Medulla oblongata (tissue), 1 donor: ENCODE data around the gene TNFAIP6.

ENCODE experiments used
- DNase-seq: peaks from one replicate; pipeline ENCODE4 v3.0.0-alpha.2; 2015; ENCODE audit errors: extremely low spot score

The TNFAIP6 gene

GRCh38 chr2:151359768-151360461, 2.5 kb downstream of the TNFAIP6 start:
- DNase-seq: no peak

DNA sequence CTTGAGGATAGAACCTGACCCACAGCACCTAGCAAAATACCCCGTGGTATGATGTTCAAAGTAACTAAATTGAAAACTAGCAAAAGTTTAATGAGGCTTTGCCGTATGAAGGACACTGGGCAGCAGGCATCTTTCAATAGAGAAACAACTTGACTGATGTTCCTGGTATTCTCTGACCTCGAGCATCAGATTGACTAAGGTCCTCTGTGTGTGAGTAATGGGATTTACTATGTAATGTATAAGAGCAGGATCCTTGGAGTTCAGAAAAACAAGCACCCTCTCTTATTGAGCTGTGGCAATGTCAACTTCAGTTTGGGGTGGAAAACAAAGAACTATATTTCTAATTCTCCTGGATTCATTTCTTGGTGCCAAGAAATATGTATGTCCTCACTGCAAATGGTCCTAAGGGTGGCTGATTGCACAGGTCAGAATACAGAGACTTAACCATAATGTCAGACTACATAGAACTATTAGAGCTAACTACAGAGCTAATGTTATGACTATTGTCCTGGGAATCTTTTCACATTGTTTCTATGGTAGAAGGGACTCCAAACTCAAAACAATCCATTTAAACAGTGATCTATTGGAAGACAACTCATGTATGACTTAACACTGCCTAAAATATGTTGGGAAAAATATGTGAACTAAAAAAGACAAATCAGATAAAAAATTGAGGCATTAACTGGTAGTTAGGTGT, 4.4 kb downstream of the TNFAIP6 start:
- no peak for DNase-seq

DNA sequence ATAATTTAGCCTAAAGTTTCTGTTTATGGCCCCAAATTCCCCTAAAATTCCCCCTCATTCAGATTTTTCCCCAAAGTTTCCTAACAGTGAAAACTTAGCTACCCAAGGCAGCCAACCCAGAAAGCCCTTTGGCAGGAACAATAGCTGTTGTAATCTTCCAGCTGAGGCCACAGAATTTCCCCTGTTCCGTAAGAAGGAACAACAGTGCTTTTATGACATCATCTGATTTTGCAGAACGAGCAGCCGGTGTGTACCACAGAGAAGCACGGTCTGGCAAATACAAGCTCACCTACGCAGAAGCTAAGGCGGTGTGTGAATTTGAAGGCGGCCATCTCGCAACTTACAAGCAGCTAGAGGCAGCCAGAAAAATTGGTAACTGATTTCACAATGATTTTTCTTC, 6.3 kb downstream of the TNFAIP6 start:
- DNase-seq: peak; percentile 70

GRCh38 chr2:151367571-151367970, 10.2 kb downstream of the TNFAIP6 start:
- DNase-seq: no peak

GRCh38 chr2:151374436-151374835, 17.0 kb downstream of the TNFAIP6 start:
- no peak for DNase-seq

GRCh38 chr2:151379169-151379568, 21.8 kb downstream of the TNFAIP6 start:
- DNase-seq: no peak

DNA sequence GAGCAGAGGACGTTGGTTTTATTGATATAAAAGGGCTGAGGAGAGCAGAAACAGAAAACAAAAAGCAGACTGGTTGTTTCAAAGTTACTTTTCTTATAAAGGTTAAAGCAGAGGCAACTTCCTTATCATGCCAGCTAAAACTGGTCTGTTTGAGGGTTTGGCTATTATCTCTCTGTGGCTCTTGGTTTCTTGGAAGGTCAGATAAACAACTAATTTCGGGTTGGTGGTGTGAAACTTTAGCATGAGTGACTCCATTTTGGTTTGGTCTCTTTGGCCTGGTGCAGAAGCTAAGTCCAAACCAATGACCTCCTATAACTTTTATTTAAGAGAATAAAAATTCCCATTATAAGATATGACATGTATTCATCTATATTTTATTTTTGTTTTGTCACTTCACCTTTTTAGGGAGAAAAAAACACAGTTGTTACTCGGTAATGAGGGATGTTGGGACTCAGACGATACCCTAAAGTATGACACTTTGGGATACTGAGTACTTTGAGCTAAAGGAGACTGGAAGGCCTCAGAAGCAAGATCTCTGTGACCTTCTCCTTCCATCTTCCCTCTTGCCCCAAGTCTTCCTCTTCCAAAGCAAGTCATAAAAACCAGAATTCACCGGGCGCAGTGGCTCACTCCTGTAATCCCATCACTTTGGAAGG, 23.3 kb downstream of the TNFAIP6 start:
- no peak for DNase-seq

GRCh38 chr2:151381266-151381665, 23.9 kb downstream of the TNFAIP6 start:
- no peak for DNase-seq

DNA sequence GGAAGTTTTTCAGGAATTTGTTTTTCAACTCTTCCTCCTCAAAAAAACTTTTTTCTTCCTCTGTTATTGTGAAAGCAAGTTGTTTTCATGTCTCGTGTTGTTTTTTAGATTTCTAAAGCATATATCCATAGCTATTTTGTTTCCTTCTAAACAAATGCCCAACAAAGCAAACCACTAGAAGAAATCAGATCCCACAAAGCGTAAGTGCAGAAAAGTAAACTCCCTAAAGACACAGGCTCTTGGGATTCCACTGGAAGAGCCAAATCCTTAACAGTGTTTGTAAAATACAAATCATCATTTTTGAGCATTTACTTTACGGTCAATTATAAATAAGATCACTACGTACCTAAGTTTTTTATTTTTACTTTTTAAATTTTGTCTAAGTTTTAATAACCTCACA, 30.6 kb downstream of the TNFAIP6 start:
- DNase-seq: no peak

GRCh38 chr2:151391436-151391835, 34.0 kb downstream of the TNFAIP6 start:
- no peak for DNase-seq

DNA sequence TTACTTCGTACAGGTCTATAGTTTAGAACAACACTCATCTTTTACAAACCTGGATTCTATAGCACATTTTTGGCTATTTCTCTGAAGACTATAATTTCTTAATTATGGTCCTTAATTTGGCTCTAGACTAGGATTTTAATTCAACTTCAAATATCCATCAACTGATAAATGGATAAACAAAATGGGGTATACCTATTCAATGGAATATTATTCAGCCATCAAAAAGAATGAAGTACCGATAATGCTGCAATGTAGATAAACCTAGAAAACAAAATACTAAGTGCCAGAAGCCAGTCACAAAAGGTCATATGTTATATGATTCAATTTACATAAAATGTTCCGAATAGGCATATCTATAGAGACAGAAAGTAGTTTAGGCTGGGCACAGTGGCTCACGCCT, 37.1 kb downstream of the TNFAIP6 start:
- no peak for DNase-seq

- no peak for DNase-seq
Observed at GRCh38 chr2:151395509-151396374, 38.4 kb downstream of the TNFAIP6 start.

GRCh38 chr2:151399981-151400380, 42.6 kb downstream of the TNFAIP6 start:
- no peak for DNase-seq

DNA sequence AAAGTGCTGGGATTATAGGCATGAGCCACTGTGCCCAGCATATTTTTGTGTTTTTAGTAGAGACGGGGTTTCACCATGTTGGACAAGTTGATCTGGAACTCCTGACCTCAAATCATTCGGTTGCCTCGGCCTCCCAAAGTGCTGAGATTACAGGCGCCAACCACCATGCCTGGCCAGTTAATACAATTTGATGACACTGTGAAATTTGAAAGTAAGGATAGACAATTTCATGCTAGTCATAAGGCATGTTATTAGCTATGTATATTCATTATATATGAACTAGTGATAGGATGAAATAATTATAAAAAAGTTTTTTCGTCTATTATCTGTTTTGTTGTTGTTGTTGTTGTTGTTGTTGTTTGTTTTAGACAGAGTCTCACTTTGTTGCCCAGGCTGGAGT, 43.8 kb downstream of the TNFAIP6 start:
- no peak for DNase-seq

- no peak for DNase-seq
Observed at GRCh38 chr2:151403914-151404313, 46.5 kb downstream of the TNFAIP6 start.

- no peak for DNase-seq
Observed at GRCh38 chr2:151405376-151405775, 48.0 kb downstream of the TNFAIP6 start.

GRCh38 chr2:151407281-151407680, 49.9 kb downstream of the TNFAIP6 start:
- DNase-seq: no peak

GRCh38 chr2:151408788-151409600, 51.6 kb downstream of the TNFAIP6 start:
- no peak for DNase-seq

DNA sequence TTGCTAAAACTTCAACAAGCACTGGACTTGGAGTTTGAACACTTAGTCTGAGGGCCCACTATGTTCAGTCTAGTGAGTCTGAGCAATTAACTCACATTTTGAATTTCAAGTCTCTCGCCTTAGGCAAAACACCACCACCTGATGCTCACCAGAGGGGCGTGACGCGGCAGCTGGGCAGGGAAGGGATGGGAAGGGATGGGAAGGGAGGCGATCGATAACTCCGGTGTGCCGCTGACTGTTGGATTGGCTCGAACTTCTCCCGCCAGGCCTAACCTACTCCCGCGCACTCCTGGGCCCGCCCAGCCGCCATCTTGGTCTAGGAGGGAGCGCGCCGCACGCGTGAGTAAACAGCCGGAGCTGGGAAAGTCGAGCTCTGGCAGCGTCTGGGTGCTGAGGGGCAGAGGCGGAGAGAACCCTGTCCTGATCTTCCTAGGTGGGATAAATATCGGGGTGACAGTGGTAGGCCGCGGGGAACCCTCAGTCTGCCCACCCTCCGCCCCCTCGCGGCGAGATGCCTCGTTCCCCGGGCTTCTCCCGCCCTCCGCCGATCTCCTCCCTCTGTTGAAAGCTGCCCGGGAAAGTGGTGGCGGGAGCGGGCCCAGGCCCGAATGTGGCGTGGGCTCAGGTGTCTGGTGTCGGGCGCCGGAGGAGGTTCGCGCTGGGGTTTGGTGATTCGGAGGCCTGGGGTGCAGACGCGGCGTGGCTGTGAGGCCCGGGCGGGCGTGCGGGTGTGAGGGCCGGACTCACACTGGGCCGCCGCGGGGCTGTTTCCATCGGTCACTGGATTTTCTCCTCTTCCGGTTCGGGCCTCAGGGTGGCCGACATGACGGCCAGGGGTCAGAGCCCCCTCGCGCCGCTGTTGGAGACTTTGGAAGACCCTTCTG, 52.5 kb downstream of the TNFAIP6 start, which contains the start of gene RIF1:
RIF1 (plus strand) TSS at position 302 of the 884 bp plus-strand sequence; CDS start at position 824, 522 bp downstream.
- DNase-seq: peak; percentile 85

DNA sequence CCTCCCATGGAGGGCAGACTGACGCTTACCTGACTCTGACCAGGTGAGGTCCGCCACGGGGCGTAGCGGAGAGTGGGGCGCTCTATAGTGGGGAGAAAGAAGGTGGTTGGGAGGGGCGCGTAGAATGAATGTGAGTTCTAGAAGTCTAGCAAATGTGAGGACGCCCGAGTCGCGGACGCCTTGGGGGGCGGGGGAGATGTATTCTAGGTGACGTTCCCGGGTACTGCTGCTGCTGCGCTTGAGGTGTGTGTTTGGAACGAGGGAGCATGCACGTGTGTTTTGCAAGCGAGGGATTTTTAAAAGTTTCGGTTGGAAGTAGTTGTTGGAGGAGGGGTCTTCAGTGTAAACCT, 53.1 kb downstream of the TNFAIP6 start:
- DNase-seq: no peak
